Fibroblast of peridontal ligament (primary cell): ENCODE data around the gene ALX3.
A peak's percentile ranks its signal among the peaks of the same experiment; 100 is the strongest.
"Not testable (repeated sequence)": the region's sequence is repeated elsewhere in the genome, so short reads cannot be mapped to it uniquely, and the experiment has no call there.

Experiments
- DNase-seq: peaks from one replicate; pipeline ENCODE4 v3.0.0-alpha.2; 2010; ENCODE audit errors: extremely low read depth

ALX3 gene

GRCh38 chr1:110089561-110090275 lies 19.2 kb upstream of the ALX3 start:
- no peak for DNase-seq

- no peak for DNase-seq
Measured at GRCh38 chr1:110088739-110089316, 18.4 kb upstream of the ALX3 start.

- DNase-seq = peak; percentile 64
Measured at GRCh38 chr1:110087812-110088738, 17.6 kb upstream of the ALX3 start.

- DNase-seq = no peak
Measured at GRCh38 chr1:110086961-110087360, 16.5 kb upstream of the ALX3 start.

- DNase-seq = no peak
Measured at GRCh38 chr1:110085671-110086070, 15.2 kb upstream of the ALX3 start.

GRCh38 chr1:110084227-110085078 lies 14.0 kb upstream of the ALX3 start:
- peak; percentile 59 for DNase-seq

- no peak for DNase-seq
Measured at GRCh38 chr1:110083866-110084226, 13.4 kb upstream of the ALX3 start.

GRCh38 chr1:110083061-110083865 lies 12.8 kb upstream of the ALX3 start:
- DNase-seq = peak; percentile 45

GRCh38 chr1:110082477-110082876 lies 12.0 kb upstream of the ALX3 start:
- peak; percentile 33 for DNase-seq

GRCh38 chr1:110081061-110081460 lies 10.6 kb upstream of the ALX3 start:
- DNase-seq = no peak

GRCh38 chr1:110079995-110080394 lies 9.5 kb upstream of the ALX3 start:
- DNase-seq = not testable (repeated sequence)

- DNase-seq = no peak
Measured at GRCh38 chr1:110076789-110077500, 6.5 kb upstream of the ALX3 start.

- DNase-seq = no peak
Measured at GRCh38 chr1:110074166-110074565, 3.7 kb upstream of the ALX3 start.

- no peak for DNase-seq
Measured at GRCh38 chr1:110070282-110070669, 196 bp downstream of the ALX3 start.

- DNase-seq = no peak
Measured at GRCh38 chr1:110069404-110070281, 829 bp downstream of the ALX3 start.

GRCh38 chr1:110068646-110069403 lies 1.6 kb downstream of the ALX3 start:
- DNase-seq = no peak

GRCh38 chr1:110067893-110068645 lies 2.4 kb downstream of the ALX3 start:
- DNase-seq = no peak

GRCh38 chr1:110067479-110067892 lies 3.0 kb downstream of the ALX3 start:
- DNase-seq = no peak
